GM12891 (cell line): Measurements from ENCODE around the gene KCND1.

Experiments
- PAX5 ChIP-seq: IDR thresholded peaks from 2 replicates; pipeline ENCODE4 v1.6.1; 2011; ENCODE audit warnings: low read length, moderate library complexity, mild to moderate bottlenecking; ENCODE audit not compliant: insufficient read depth, severe bottlenecking
- POLR2A ChIP-seq: IDR thresholded peaks from 2 replicates; pipeline ENCODE4 v1.6.1; 2011; ENCODE audit warnings: low read depth, low read length, control low read depth
- POLR2AphosphoS5 ChIP-seq: IDR thresholded peaks from 2 replicates; pipeline ENCODE4 v1.6.1; 2011; ENCODE audit warnings: low read depth, low read length, control low read depth
- SPI1 ChIP-seq: IDR thresholded peaks from 2 replicates; pipeline ENCODE4 v1.6.1; 2011; ENCODE audit warnings: low read depth, low read length, control low read depth
- TAF1 ChIP-seq: IDR thresholded peaks from 2 replicates; pipeline ENCODE4 v1.6.1; 2011; ENCODE audit warnings: low read depth, low read length, control low read depth

DNA sequence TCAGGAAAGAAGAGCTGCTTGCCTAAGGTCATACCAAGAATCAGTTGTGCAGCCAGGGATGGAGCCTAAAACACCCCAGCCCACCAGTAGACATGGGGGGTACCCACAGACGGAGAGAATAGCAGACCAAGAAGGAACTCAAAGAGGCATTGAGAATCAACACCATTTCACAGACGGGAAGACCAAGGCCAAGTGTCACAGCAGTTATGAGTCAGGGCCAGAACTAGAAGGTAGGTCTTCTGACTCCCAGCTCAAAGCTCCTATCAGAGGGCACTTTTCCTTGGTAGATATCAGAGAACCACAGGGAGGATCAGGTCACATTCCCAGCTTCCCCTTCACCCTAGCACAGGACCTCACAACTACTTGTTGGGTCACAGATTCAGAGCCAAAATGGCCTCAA, 28.7 kb downstream of the KCND1 start:
- TF ChIP-seq TAF1 = no peak
- no peak for TF ChIP-seq POLR2A
- no peak for TF ChIP-seq POLR2AphosphoS5
- no peak for TF ChIP-seq SPI1
- TF ChIP-seq PAX5 = no peak
